ENCODE measurements around the gene CFAP100.

CFAP100 gene

DNA sequence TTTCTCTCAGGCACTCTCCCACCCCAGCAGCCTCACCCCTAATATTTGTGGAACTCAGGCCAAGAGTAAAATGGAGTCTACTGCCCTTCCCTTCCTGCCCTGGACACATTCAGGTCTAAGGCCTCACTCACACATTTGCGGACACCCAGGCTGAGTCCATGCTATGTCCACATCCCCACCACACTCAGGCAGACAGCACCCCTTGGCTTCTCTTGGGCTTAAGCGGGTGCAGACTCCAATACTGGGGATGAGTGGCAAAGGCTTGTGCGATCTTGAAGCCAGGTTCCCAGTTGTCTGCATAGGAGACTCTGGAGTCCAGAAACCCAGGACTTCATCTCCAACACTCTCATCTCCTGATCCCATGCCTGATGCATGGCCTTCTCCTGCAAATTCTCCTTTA is 17.5 kb upstream of the CFAP100 start:
- no peak for FAIRE-seq

DNA sequence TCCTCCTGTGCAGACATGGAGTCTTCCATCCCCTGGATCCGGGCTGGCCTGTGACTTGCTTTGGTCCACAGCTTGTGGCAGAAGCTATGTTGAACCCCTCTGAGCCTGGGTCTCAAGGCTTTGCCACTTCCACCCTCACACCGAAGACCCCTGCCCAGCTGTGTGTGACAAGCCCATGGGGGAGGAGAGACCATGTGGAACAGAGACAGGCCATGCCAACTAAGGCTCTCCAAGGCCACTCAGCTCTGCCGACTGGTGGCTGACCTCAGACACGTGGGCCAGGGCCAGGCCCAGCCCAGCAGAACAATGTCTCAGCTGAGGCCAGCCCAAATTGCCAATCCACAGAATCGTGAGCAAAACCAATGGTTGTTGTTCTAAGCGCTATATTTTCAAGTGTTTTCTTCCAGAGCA is 16.4 kb upstream of the CFAP100 start:
- FAIRE-seq, result no peak

DNA sequence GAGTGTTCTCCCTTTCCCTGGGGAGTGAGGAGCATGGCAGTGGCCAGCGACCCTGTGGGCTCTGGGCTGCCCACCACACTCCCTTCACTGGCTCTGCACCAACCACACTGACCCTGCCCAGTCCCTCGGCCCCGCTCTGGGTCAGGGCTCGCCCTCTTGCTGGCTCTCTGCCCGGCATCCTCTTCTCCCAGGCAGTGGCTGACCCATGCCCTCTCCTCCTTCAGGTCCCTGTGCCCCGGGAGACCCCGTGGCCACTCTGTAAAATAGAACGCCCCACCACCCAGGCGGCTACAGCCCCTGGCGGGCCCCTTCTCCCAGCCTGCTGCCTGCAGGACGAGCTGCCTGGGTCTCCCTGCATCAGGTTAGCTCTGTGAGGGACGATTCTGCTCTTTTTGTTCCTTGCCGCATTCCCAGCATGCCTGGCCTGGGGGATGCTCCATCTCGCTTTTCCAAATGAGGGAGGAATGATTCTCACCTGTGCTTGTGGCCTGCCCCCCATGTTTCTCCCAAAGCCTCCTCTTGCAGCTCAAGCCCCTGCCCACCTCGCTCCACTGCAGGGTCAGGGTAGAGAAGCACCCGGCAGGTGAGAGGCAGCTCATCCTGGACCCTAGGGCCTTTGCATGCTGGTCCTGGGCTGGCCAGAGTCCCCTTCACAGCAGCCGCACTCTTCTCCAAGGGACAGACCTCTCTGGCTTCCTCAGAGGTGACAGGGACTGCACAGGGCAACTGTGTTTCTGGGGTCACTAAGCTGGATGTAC is 14.5 kb upstream of the CFAP100 start:
- no peak for FAIRE-seq

DNA sequence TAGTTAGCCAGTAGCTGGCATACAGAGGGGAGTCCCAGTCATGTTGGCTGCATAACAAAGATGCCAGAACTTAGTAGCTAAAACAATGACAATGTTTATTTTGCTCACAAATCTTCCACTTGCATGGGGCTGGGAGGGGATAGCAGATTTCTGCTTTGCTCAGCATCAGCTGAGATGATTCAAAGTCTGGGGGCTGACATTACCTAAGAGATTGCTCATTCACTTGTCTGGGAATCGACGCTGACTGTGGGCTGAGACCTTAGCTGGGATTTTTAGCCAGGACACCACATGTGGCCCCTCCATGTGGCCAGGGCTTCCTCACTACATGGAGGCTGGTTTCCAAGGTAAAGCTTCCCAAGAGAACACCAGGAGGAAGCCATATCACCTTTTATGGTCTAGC is 12.7 kb upstream of the CFAP100 start:
- FAIRE-seq, result no peak

DNA sequence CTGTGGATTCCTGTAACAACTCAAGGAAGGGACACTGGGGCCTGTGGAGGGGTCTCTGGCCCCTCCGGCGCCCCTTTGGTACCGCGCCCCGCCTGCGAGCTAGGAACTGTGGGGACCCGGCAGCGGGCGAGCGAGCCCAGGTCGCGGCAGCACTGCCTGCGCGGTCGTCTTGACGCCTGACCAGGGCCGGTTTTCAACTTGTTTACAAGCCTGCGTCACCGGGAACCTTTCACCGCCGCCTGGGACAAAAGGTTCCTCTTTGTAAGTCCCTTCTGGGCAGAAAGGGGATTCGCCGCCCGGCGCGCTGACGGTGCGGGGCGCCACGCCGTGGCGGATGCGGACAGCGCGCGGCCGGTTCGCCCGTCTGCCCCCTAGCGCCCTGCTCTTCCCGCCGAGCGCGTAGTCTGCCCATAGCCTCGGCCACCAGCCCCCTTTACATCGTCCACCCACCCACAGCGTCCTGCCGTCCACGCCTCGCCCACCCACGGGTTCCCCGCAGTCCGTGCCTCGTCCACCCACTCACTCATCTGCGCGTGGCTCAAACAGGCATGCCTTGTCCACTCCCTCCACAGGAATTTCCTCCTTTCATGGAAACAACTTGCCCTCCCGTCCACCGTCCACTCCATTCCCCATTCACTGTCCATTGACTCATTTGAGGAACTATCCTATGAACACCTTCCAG is 5.5 kb upstream of the CFAP100 start:
- no peak for FAIRE-seq

DNA sequence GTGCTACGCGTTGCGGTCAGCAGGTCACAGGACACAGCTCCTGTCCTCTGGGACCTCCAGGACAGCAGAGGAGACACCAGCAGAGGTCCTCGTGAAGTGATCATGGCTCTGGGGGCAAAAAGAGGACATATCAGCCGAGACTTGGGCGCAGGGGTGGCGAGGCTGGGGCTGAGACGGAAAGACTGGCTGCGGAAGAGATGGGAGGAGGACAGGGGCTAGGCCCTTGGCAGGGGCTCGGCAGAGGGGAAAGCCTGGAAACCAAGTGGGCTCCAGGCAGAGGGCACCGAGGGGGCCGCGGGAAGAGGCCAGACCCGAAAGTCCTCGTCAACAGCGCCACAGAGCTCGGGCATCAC is 4.9 kb upstream of the CFAP100 start:
- no peak for FAIRE-seq

DNA sequence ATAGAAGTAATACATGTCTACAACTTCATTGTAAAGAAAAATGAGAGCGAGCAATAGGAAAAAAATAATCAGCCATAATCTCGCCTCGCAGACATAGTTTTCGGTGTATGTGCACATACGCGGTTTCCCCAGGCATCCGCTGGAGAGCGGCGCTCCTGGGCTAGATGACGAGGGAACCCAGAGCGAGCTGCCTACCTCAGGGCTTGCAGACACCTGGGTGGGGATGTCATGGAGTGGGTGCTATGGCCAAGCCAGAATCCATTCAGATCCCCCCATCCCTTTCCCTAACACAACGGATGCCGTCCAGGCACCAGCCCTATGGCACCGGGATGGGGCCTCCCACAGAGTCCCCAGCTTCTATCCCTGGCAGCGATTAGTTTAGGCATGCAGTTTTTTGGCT is 4.5 kb upstream of the CFAP100 start:
- no peak for FAIRE-seq

DNA sequence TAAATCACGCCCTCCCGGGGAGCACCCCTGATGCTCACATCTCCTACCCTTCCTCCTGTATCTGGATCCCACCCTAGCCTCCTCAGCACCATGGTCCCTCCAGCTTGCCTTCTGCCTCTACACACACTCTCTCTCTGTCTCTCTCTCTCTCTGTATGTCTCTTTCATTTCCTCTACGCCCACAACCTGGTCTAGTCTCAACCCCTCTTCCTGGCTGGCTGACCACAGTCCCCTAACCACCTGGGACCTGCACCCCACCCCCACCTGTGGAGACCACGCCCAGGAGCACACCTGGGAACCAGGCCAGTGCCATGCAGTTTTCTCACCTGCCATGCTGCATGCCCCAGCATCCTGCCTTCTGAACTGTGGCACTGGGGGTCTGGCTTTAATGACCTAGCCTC is 4.0 kb upstream of the CFAP100 start:
- FAIRE-seq, result no peak

DNA sequence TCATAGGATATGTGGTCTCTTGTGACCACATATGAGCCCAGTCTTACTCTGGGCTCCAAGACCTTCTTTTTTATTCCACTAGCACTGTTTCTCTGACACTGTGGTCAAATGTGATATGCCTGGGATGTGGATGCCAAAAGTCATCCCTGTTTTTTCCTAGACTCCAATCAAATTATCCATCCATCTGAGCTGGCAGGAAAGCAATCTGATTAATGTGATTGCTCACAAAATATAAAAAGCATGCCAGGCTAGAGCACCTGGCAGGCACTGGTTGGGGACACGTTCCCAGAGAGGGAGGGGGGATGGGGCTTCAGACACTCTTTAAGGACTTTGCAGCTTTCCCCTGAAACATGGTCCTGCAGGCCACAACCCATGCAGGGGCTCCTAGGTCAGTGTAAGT is 3.1 kb upstream of the CFAP100 start:
- no peak for FAIRE-seq

DNA sequence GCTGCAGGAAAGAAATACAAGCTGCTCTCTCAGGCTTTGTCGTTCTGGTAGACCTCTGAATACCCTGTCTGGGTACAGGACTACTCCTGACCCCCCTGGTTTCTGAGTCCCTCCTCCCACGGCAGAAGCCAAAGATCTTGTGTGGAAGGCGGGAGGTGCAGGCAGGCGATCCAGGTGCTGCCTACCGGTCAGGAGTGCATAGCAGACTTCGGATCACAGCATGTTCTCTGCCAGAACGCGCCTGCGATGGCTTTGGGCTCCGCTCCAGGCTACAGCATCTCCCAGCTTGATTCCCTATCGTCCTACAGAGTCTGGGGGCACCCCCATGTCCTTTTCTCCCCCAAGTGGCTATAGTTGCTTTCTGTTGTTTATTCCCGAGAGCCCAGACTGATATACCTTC is 2.5 kb upstream of the CFAP100 start:
- no peak for FAIRE-seq

DNA sequence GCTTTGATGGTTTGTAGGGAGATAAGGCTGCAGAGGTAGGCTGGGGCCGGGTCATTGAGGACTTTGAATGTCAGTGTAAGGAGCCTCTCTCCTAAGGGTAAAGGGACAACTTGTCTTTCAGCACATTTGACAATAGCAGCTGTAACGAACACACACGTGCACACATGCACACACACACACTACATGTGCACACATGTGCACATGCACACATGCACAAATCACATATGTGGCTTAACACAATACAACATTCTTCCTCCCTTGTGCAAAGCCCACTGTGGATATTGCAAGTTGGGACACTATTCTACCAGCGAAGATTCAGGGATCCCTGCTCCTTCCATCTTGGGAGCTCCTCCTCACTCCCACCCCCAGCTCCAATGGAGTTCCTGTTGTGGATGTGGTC is 1.1 kb upstream of the CFAP100 start:
- no peak for FAIRE-seq

DNA sequence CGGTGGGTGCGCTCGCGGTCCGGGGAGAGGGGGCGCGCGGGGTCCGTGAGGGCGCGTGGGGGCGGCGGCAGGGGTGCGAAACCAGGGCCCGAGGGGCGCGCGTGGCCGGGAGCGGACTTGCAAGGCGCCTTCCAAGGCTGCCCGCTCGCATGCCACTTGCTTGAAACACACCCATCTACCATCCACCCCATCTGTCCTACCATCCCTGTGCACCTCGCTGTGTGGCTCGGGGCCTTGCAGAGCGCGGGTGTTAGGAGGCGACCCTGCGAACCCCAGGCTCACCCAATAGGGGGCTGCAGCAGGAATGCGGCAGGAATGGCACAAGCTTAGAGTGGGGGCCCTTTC is 240 bp downstream of the CFAP100 start:
- FAIRE-seq, result no peak

DNA sequence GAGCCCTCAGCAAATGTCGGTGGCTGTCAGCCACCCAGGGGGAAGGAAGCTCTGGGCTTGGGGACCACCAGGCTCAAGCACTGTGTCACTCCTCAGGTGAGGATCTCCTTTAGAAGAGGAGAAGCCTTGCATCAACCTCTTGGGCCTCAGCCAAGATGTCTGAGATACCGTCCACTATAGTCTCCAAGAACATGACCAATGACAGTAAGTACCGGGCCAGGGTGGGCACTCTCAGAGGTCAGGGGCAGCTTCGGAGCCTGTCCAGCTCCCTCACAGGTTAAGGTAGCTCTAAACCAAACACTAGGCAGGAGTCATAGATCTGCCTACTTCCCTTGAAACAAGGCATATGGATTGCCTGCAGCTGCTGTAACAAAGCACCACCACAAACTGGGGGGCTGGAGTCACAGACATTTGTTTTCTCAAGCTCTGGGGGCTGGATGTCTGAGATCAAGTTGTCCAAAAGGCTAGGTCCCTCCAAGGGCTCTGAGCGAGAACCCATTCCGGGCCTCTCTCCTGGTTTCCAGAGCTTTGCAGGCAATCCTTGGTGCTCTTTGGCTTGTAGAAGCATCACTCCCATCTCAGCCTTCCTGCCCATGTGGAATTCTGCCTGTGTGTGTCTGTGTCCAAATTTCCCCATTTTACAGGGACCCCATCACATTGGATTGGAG is 1.3 kb downstream of the CFAP100 start:
- FAIRE-seq, result no peak

DNA sequence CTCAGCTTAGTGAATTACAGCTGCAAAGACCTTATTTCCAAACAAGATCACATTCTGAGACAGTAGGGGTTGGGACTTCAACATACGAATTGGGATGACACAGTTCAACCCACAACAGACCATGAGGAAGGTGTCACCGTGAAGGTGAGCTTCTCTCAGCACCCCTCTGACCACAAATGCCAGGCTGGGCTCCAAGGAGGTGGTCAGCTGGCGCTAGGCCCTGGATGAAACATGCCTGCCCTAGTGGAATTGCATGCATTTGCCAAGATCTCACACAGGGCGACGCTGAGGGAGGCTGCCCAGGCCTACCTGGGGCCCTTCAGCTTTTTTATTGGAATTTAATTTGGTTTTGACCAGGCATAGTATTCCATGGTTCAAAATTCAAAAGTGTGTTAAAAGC is 1.8 kb downstream of the CFAP100 start:
- no peak for FAIRE-seq

DNA sequence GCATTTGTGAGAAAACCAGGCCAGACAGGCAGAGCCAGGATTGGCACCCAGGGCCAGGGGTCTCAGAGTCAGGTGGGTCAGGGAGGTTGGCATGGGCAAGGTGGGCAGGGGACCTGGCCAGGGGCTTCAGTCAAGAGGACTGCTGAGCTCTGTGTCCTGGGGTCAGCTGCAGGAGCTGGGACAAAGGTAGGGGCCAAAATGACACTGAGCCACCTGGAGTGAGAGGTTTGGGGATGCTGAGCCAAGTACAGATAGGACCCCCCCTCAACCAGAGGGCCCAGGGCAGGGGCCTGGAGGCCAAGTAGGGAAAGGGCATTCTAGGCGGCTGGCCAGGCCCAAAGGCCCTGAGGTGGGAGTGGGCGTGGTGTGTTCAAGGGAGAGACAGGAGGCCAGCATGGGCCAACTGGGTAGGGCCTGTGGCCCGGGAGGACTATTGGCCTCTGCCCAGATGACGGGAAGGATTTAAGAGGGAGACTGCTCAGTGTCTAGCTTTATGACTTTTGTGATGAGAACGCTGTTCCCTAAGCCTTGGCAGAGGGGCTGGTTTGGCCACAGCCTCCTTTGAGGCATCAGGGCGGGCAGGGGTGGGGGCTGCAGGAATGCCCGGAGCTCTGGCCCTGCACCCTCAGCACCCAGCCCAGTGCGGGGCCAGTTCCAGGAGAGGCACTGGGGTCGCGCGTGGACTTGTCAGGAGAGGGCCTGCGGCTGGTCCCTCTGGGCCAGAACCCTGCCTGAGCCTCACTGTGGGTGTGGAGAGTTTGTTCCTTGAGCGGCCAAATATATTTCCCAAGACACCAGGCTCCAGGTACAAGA is 3.1 kb downstream of the CFAP100 start:
- no peak for FAIRE-seq

DNA sequence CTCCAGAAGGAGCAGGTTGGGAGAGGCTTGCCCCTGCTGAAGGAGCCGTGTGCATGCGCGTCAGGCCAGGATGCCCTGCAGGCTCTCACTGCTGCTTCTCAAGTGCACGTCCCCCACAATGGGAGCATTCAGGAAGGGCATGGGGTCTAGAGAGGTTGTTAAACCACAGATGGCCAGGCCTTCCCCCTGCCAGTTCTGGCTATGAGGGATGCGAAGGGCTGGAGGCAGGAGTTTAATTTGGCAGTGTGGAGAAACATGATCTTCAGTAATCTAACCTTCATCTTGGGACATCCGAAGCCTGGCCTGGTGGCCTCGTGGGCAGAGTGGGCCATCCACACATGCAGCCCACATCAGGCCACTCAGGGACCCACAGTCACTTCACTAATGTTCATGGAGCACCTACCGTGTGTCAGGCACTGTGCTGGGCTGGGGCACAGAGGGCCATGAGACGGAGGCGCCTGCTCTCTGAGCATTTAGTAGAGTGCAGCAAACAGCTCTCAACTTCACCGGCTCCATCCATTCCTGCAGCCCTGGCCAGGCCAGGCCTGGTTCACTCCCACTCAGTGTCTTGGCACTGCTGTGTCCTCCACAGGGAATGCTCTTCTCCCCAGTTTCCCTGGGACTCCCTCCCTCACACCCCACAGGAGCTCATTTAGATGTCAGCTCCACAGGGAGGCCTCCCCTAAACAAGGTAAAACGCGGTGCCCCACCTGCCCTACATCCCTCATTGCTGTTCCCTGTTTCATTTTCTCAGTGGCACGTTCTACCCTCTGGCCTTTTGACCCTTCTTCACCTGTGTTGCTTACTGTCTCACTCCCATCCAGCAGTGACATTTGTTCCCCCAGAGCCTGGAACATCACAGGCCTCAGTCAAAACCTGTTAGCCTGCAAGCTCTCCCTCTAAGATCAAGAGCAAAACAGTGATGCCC is 4.0 kb downstream of the CFAP100 start:
- no peak for FAIRE-seq

DNA sequence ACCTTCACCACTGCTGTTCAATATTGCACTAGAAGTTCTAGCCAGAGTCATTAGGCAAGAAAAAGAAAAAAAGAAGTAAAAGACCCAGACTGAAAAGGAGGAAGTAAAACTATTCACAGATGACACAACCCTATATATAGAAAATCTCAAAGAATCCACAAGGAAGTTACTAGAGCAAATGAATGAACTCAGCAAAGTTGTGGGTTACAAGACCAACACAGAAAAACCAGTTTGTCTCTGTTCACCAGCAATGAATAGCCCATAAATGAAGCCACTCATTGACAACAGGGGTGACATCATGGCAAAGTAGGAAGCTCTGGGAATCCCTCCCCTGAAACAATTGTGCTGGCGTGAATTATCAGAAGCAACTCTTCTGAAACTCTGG is 4.6 kb downstream of the CFAP100 start:
- FAIRE-seq, result no peak

DNA sequence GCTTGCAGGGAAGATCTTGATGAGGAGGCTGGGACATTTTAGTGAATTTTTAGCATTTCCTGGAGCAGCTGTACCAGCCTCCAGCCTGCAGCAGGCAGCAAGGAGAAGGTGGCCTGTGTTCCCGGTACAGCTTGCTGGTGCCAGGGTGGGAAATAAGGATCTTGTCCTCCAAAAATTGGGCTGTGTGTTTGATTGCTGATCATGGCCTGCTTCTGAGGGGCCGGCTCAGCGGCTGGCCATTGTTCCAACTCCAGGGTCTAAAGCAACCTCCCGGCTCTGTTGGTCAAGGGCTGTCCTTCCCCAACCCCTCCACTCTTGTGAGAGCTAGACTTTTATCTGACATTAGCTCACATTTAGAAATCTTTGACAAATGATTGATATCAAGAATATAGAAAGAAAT is 5.0 kb downstream of the CFAP100 start:
- FAIRE-seq, result no peak

DNA sequence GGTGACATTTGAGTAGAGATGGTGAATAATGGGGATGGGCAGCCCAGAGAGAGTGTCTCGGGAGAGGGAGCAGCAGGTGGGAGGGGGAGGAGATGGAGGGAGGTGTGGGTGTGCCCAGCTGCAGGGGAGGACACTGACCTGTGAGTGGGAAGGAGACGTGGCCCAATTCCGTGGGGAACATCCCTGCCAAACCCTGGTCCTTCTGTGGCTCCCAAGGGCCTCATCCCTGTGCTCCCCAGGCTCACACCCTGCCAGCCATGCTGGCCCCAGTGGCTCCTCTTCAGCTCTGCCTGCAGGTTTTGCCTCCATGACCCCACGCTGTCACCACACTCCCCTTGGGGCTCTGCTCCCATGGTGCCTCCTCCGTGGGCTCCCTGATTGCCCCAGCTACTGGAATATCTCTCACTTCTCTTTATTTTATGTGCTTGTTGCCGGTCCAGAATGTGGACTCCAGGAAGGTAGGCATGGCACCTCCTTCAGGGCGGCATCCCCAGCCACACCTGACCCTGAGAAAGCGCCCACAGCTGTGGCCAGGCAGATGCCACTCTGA is 7.0 kb downstream of the CFAP100 start:
- FAIRE-seq, result no peak

DNA sequence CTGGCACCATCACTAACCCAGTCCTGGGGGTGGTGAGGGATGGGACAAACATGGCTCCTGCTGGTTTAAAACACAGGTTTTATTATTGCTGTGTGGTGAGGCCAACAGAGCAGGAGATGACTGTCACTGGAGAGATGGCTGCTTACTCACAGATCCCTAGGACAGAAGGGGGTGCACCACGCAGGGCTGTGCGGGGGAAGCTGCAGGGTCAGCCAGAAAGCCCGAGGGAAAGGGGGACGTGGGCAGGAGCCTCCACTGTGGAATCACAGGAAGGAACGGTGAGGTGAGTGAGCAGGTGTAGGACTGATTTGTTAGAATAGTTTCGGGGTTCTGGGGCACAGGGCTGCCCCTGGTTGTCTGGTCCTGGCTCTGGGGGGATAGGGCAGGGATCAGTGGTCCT is 7.5 kb downstream of the CFAP100 start:
- FAIRE-seq, result no peak

DNA sequence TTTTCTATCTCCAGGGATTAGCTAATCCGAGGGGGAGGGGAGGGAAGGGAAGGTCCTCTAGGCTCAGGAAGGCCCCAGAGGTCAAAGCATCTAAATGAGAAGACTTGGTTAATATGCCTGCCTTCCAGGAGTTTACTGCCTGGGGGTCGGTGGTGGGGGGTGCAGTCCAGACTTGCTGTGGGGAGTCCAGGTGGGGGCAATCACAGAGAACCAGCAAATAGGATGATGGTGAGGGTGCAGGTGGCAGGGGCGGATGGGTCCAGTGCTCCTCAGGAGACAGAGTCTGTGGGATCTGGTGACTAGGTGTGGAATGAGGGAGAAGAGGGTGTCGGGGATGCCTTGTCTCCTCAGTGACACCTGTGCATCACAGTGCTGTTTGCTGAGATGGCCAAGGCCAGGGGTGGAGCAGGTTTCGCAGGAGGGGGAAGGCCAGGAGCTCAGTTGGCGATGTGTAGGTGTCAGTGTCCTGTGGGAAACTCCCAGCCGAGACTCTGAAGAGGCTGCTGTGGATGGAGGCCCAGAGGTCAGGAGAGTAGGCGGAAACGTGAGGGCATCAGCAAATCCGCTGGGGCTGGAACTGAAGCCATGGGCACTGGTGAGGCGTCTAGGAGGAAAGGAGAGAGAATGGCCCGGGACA is 8.1 kb downstream of the CFAP100 start:
- no peak for FAIRE-seq

All from endometrium (tissue), 2 donors.